Cerebellar nuclear complex (tissue), 1 donor: ENCODE measurements around the gene ATF4.
"Not testable (repeated sequence)": the region's sequence is repeated elsewhere in the genome, so short reads cannot be mapped to it uniquely, and the experiment has no call there.

Experiments
- DNase-seq, 2 experiments: peaks; one replicate each; lab custom pipeline; 2025; lab: John Stamatoyannopoulos, UW

The ATF4 gene

DNA sequence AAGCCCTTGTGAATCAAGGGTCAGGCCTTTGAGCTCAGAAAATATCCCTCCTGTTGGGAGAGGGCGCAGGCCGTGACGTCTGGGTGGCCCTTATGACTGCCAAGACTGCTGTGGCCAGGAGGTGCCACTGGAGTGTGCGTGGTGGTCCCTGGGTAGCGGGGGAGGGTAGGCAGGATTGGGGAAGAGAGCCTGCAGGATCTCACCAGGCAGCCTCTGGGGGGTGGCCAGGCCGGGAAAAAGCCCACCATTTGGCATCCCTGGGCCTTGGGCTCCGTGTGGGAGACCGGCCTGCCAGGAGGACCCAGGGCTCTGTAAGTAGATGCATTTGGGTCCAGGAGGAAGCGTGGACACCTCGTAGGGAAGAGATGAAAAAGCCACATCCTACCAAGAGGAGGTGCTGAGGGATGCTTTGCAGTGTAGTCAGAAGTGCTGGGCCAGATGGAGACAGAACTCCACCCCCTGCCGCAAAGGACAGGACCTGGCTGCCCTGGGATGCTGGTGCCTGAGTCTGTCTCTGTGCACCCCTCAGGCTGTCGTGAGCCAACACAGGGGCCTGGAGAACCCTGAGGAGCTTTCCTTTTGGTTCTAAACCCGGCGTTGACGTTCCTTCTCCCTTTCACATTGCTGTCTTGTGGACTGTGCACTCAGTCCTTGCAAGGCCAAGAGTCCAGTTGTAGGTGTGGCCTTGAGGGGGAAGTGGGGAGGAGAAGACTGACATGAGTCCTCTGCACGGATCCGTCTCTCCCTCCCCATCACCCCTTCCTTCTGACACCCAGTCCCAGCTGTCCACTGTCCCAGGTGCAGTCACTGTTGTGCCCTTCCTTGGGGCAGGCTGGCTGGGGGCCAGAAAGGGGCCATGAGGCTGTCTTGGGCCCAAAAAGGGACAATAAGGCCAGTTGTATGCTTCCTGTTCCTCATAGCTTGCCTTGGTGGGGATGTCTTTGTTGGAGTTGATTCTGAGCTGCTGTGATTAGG lies 31.0 kb upstream of the ATF4 start:
- no peak for DNase-seq

- DNase-seq = peak; percentile 56 to 74
Measured at GRCh38 chr22:39490135-39490798, 30.1 kb upstream of the ATF4 start.

DNA sequence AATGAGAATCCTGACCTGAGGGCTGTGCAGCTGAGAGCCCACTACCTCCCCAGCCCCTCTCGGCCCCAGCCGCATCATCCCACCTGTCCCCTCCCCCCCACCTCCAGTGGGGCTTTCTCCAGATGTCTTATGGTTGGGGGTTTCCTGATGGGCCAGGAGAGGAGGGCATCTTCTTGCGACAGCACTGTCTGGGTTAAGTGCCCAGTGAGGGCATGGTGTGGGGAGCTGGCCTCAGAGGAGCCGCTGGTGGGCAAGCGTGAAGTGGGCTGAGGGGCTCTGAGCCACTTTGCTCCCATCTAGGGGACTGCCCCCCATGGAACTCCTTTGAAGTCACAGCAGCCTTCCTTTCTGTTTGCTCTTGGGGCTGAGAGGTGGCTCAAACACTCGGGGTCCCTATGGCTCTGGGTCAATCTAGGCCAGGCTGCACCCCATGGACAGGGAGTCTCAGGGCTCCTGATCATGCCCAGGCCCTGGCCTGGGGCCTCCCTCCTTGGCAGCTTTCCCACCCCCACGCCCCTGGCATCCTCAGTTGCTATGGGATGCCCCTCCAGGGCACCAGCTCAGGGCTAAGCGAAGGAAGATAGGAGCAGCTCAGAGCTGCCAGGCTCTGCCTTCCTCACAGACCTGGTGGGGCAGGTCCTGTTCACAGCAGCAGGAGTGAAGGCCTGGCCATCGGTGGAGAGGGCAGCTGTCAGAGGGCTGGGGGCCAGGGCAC lies 29.2 kb upstream of the ATF4 start:
- no peak for DNase-seq

- no peak for DNase-seq
Measured at GRCh38 chr22:39491696-39492095, 28.7 kb upstream of the ATF4 start.

- no peak for DNase-seq
Measured at GRCh38 chr22:39492186-39492585, 28.2 kb upstream of the ATF4 start.

GRCh38 chr22:39493759-39494158 lies 26.6 kb upstream of the ATF4 start:
- DNase-seq = no peak

- no peak for DNase-seq
Measured at GRCh38 chr22:39494471-39495120, 25.8 kb upstream of the ATF4 start.

GRCh38 chr22:39496131-39496838 lies 24.1 kb upstream of the ATF4 start:
- peak in 1 of 2 experiments; percentile 64 for DNase-seq

DNA sequence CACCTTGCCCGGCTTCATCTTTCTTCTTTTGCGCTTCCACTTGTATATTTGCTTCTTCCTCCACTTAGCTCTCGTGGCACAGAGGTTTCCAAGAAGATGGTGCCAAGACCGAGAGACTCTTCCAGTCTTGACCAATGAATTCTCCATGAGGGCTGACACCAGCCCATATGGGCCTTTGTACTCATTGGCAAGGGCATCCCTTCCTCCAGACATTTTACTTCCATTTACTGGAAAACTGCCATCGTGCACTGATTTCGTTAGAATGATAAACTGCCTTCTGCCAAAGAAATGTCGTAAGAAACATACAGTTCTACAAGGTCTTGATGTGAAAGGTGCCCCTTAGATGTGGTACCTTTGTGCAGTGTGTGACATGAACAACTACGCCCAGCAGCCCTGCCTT lies 22.9 kb upstream of the ATF4 start:
- DNase-seq = no peak

DNA sequence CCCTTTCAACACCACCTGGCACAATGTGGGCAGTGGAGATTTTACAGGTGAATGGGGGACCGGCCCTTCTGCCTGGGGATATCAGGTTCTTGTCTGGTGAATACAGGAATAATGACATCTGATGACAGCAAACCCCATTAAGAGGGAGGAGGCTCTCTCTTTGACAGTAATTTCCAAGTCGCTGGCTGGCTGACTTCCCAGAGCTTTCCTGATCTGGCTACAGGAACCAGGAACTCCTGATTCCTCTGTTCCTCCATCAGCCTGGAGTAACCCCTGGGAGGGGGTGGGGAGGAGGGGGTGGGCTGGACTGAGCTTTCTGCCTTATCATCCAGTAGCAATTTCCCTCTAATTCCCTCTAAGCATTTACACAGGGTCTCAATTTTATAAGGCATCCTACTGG lies 22.0 kb upstream of the ATF4 start:
- no peak for DNase-seq

DNA sequence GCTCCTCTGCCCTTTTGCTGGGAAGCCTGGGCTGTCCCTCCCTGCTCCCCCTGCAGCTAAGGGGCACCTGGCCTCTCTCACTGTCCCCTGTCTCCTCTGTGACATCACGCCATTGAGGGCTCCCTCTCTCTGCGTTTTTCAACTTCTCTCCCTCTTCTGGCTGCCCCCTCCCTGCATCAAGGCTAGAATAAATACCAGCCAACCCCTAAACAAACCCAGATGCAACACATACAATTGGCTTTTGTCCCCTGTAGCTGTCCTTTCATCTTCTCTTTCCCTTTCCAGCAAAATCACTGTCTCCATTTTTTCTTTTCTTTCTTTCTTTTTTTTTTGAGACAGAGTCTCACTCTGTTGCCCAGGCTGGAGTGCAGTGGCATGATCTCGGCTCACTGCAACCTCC lies 21.6 kb upstream of the ATF4 start:
- DNase-seq = no peak

- DNase-seq = no peak
Measured at GRCh38 chr22:39500101-39500500, 20.3 kb upstream of the ATF4 start.

DNA sequence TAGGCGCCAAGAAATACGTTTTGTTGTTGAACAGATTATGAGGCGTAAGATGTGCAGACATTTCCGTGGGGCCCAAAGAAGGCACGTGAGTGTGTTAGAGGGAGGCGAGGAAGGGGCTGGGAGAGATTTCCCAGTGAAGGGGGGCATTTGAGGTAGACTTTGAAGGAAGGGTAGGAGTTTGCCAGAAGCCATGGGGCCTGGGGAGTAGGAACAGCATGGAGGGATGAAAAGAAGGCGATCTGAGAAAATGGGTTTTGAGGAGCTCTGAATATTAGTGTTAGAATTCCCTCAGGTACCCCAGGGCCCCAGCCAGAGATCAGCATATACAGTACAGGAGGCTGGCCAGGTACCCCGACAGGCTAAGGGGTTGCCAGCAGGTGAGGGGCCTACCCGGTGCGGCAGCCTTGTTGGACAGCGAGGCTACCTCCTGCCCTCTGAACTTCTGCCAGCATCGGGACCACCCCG lies 18.7 kb upstream of the ATF4 start:
- no peak for DNase-seq

GRCh38 chr22:39502109-39502788 lies 18.1 kb upstream of the ATF4 start, which contains the start of gene MIEF1:
MIEF1 (plus strand) TSS chr22:39502290; CDS start chr22:39511295, 9,005 bp downstream.
- DNase-seq = peak in 1 of 2 experiments; percentile 87

- DNase-seq = no peak
Measured at GRCh38 chr22:39502789-39503409, 17.5 kb upstream of the ATF4 start.

- no peak for DNase-seq
Measured at GRCh38 chr22:39503630-39504029, 16.7 kb upstream of the ATF4 start.

- DNase-seq = no peak
Measured at GRCh38 chr22:39504071-39504470, 16.3 kb upstream of the ATF4 start.

DNA sequence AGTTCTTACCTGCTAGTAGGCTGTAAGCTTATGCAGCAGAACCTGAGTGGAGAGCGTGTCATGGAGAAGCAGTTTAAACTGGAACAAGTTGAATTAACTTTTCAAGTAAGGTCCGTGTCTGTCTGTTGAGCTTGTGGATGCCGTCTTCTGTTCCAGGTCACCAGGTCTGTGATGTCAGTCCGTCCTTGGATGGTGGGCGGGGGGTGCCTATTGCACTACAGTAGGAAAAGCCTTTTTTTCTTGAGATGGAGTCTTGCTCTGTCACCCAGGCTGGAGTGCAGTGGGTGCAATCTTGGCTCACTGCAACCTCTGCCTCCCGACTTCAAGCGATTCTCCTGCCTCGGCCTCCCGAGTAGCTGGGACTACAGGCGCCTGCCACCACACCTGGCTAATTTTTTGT lies 13.3 kb upstream of the ATF4 start:
- not testable (repeated sequence) for DNase-seq

DNA sequence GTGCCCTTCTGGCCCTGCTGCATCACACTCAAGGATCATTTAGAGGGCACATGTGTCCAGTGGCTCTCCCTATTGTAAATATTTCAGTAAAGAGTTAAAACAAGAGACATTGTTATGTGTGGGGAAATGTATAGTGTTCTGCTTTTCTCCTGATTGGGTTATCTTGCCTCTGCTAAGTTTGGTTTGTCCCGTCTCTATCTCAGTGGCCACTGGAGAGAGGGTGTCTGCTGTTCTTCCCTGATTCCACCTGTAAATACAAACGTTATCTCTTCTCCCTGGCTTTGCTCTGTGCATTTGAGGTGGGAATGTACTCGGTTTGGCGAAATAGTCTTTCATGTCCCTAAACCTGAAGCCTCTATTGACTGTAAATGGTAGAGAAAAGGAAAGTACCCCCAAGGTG lies 12.0 kb upstream of the ATF4 start:
- no peak for DNase-seq

DNA sequence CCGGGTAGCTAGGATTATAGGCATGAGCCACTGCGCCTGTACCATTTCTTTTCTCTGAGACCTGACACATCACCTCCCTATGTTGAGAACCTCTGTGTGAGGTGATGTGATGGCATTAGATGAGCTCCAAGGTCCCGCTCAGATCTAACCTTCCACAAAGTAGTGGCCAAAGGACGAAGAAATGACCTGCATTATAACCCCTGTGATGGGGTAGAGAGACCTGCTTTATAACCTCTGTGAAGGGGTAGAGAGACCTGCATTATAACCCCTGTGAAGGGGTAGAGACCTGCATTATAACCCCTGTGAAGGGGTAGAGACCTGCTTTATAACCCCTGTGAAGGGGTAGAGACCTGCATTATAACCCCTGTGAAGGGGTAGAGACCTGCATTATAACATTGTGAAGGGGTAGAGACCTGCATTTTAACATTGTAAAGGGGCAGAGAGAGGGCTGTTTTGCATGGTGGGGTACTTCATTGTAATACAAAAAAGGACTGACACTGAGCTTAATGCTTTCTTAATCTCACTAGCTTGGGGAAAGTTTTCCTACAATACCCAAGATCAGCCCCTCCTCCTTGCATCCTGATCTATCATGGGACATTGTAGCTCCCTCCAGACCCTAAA lies 9.7 kb upstream of the ATF4 start:
- DNase-seq = no peak
